ENCODE data around the gene UPK2. TPM values are rescaled to one million over a fixed set of nuclear protein-coding genes. Genes with fewer than 3 reads are reported as not detected.
A peak's percentile ranks its signal among the peaks of the same experiment; 100 is the strongest.

The UPK2 gene
- total and polyA plus RNA-seq, 2 of the 13 experiments (the other 11 are each of a cell fraction or from before 2014, with no cell fraction given) = not detected

- 0 out of 2 replicates have a peak, but pooled peaks have one; percentile 2 for TF ChIP-seq ARID5B (CRISPR knock-in tag; IDR thresholded peaks at IDR 0.05)
- TF ChIP-seq ZNF558 (CRISPR knock-in tag; IDR thresholded peaks at IDR 0.05; ENCODE audit: borderline replicate concordance) = no peak
- no peak for TF ChIP-seq IRF2 (CRISPR knock-in tag; IDR thresholded peaks at IDR 0.05)
- no peak for TF ChIP-seq KDM5A (IDR thresholded peaks at IDR 0.05; ENCODE audit: borderline replicate concordance, low read length)
- TF ChIP-seq ZNF18 (CRISPR knock-in tag; IDR thresholded peaks at IDR 0.05; ENCODE audit: insufficient replicate concordance) = no peak
- TF ChIP-seq ZBTB8A (CRISPR knock-in tag; IDR thresholded peaks at IDR 0.05; ENCODE audit: borderline replicate concordance, low read depth) = no peak
- no peak for TF ChIP-seq ZNF550 (CRISPR knock-in tag; IDR thresholded peaks at IDR 0.05; ENCODE audit: borderline replicate concordance)
- TF ChIP-seq MIER3 (CRISPR knock-in tag; IDR thresholded peaks at IDR 0.05; ENCODE audit: borderline replicate concordance) = no peak
- no peak for TF ChIP-seq ZNF33A (CRISPR knock-in tag; IDR thresholded peaks at IDR 0.05; ENCODE audit: borderline replicate concordance)
- 0 out of 2 replicates have a peak, but pooled peaks have one; percentile 14 for TF ChIP-seq KDM5B (CRISPR knock-in tag; IDR thresholded peaks at IDR 0.05; ENCODE audit: borderline replicate concordance)
- TF ChIP-seq GMEB2 (CRISPR knock-in tag; IDR thresholded peaks at IDR 0.05; ENCODE audit: low read depth) = no peak
- TF ChIP-seq ZNF776 (CRISPR knock-in tag; IDR thresholded peaks at IDR 0.05) = no peak
- TF ChIP-seq ZNF552 (CRISPR knock-in tag; IDR thresholded peaks at IDR 0.05; ENCODE audit: borderline replicate concordance) = no peak
- no peak for TF ChIP-seq IKZF1 (IDR thresholded peaks at IDR 0.05)
- TF ChIP-seq BCL6 (CRISPR knock-in tag; IDR thresholded peaks at IDR 0.05) = 0 out of 2 replicates have a peak, but pooled peaks have one; percentile 14
- no peak for TF ChIP-seq PCBP1 (IDR thresholded peaks at IDR 0.05; ENCODE audit: borderline replicate concordance, low read depth, low read length)
- TF ChIP-seq ZNF282 (IDR thresholded peaks at IDR 0.05; ENCODE audit: partially characterized antibody) = no peak
- no peak for TF ChIP-seq ZNF3 (CRISPR knock-in tag; IDR thresholded peaks at IDR 0.05)
- TF ChIP-seq ZNF329 (CRISPR knock-in tag; IDR thresholded peaks at IDR 0.05; ENCODE audit: low read depth) = no peak
- TF ChIP-seq MYC (CRISPR knock-in tag; IDR thresholded peaks at IDR 0.05; ENCODE audit: borderline replicate concordance) = peak; percentile 83; the same call in 1 of the 2 replicates
- TF ChIP-seq KMT2A (CRISPR knock-in tag; IDR thresholded peaks at IDR 0.05) = no peak; the same call in 1 of the 2 replicates
- no peak for TF ChIP-seq NR1H2 (CRISPR knock-in tag; IDR thresholded peaks at IDR 0.05; ENCODE audit: borderline replicate concordance, low read depth)
- peak; percentile 37 for TF ChIP-seq PHF8 (CRISPR knock-in tag; IDR thresholded peaks at IDR 0.05)
- TF ChIP-seq HNRNPLL (IDR thresholded peaks at IDR 0.05; ENCODE audit: low read depth, low read length, poor library complexity, severe bottlenecking) = peak; percentile 1
Measured at GRCh38 chr11:118910309-118911112, 45.6 kb upstream of the UPK2 start (continued).

All from HepG2 (cell line).